ENCODE data around the gene CHD1.

CHD1 gene

GRCh38 chr5:98840946-98841345, 87.9 kb downstream of the CHD1 start:
- H3K9me3 Mint-ChIP-seq, result peaks cover 15% of the 10 kb centered on the region
- no peak overlapping the region for H3K27ac Mint-ChIP-seq
- peaks cover 4% of the 10 kb centered on the region for H3K4me1 Mint-ChIP-seq (ENCODE audit: low read depth)
- H3K4me3 Mint-ChIP-seq, result no peak overlapping the region
- H3K36me3 Mint-ChIP-seq (ENCODE audit: low read depth), result no peaks in the 10 kb centered on the region
- intact Hi-C loops (cut with micrococcal nuclease), result no loop called here
- H3K27me3 Mint-ChIP-seq, result no peaks in the 10 kb centered on the region

- Mint-ChIP-seq H3K9me3 (peaks cover 6% of the 10 kb centered on the region), H3K36me3 (ENCODE audit: low read depth) (no peaks in the 10 kb centered on the region), H3K27ac (no peak overlapping the region), H3K4me3 (peak overlapping the region; percentile 42), H3K4me1 (ENCODE audit: low read depth) (peaks cover 8% of the 10 kb centered on the region), H3K27me3 (no peaks in the 10 kb centered on the region)
- intact Hi-C loops (cut with micrococcal nuclease), result no loop called here
Observed at GRCh38 chr5:98839469-98840383, 89.1 kb downstream of the CHD1 start.

GRCh38 chr5:98836175-98836574, 92.6 kb downstream of the CHD1 start:
- intact Hi-C loops (cut with micrococcal nuclease), result no loop called here
- H3K36me3 Mint-ChIP-seq (ENCODE audit: low read depth), result no peaks in the 10 kb centered on the region
- H3K4me1 Mint-ChIP-seq (ENCODE audit: low read depth), result peaks cover 8% of the 10 kb centered on the region
- H3K27ac Mint-ChIP-seq, result no peak overlapping the region
- no peak overlapping the region for H3K4me3 Mint-ChIP-seq
- H3K9me3 Mint-ChIP-seq, result no peaks in the 10 kb centered on the region
- H3K27me3 Mint-ChIP-seq, result no peaks in the 10 kb centered on the region

- no peak overlapping the region for H3K4me3 Mint-ChIP-seq
- peaks cover 4% of the 10 kb centered on the region for H3K27me3 Mint-ChIP-seq
- no peaks in the 10 kb centered on the region for H3K4me1 Mint-ChIP-seq (ENCODE audit: low read depth)
- no peaks in the 10 kb centered on the region for H3K36me3 Mint-ChIP-seq (ENCODE audit: low read depth)
- intact Hi-C loops (cut with micrococcal nuclease), result no loop called here
- no peaks in the 10 kb centered on the region for H3K9me3 Mint-ChIP-seq
- H3K27ac Mint-ChIP-seq, result no peak overlapping the region
Observed at GRCh38 chr5:98827588-98828284, 101.1 kb downstream of the CHD1 start.

- intact Hi-C loops (cut with micrococcal nuclease), result no loop called here
- peaks cover 4% of the 10 kb centered on the region for H3K27me3 Mint-ChIP-seq
- H3K4me1 Mint-ChIP-seq (ENCODE audit: low read depth), result no peaks in the 10 kb centered on the region
- H3K27ac Mint-ChIP-seq, result no peak overlapping the region
- no peaks in the 10 kb centered on the region for H3K9me3 Mint-ChIP-seq
- H3K4me3 Mint-ChIP-seq, result no peak overlapping the region
- H3K36me3 Mint-ChIP-seq (ENCODE audit: low read depth), result no peaks in the 10 kb centered on the region
Observed at GRCh38 chr5:98827161-98827560, 101.6 kb downstream of the CHD1 start.

DNA sequence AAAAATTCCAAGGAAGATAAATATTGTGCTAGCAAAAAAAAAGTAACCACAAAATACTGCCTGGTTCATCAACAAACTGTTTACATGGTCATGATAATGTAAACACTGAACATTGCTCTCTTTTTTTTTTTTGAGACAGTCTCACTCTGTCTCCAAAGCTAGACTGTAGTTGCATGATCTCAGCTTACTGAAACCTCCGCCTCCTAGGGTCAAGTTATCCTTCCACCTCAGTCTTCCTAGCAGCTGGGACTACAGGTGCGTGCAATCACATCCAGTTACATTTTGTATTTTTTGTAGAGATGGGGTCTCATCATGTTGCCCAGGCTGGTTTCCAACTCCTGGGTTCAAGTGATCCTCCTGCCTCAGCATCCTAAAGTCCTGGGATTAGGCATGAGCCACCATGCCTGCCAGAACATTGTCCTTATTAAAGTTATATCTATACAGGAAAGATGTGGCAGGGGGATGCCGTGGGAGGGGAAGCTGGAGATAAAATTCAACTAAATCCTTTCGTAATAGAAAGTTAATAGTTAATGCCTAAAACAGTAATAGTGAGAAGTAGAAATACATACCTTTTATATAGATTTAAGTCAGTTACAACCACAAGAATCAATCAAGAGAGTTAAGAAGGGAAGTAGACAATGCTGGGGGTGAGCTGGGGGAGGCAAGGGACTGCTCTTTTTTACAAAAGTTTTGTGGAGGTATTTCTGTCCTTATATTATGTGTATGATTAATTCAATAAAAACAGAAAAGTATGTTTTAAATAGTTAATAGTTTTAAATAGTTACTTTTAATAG, 103.0 kb downstream of the CHD1 start:
- H3K4me1 Mint-ChIP-seq (ENCODE audit: low read depth), result no peaks in the 10 kb centered on the region
- peaks cover 8% of the 10 kb centered on the region for H3K9me3 Mint-ChIP-seq
- intact Hi-C loops (cut with micrococcal nuclease), result no loop called here
- H3K36me3 Mint-ChIP-seq (ENCODE audit: low read depth), result no peaks in the 10 kb centered on the region
- H3K4me3 Mint-ChIP-seq, result no peak overlapping the region
- peaks cover 4% of the 10 kb centered on the region for H3K27me3 Mint-ChIP-seq
- H3K27ac Mint-ChIP-seq, result no peak overlapping the region

DNA sequence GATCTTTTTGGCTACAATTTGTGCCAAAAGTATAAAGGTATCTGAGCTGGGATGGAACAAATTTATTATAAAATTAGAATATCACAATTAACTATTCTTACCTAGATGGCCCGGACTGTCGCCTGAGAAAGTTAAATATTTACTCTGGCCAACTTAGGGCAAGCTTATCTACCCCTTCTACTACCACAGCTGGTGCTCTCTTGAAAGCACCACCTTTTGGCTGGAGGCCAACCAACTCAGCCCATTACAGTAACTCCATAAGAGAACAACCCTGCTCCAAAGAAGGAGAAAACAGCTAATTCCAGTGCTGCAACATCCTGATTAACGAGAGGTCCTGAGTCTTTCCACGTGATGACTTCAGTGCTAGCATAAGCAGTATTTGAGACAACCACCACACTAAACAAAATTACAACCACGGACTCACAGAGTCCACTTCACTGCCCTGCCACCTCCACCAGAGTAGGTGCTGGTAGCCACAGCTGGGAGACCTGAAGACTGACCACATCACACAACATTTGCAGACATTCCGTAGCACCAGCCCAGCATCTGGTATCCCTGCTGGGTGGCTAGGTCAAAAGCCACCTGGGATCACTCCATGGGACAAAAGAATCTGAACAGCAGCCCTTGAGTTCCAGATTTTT, 112.1 kb downstream of the CHD1 start:
- Mint-ChIP-seq H3K36me3 (ENCODE audit: low read depth) (no peaks in the 10 kb centered on the region), H3K27ac (no peak overlapping the region), H3K27me3 (peaks cover 6% of the 10 kb centered on the region), H3K9me3 (peaks cover 11% of the 10 kb centered on the region), H3K4me3 (no peak overlapping the region), H3K4me1 (ENCODE audit: low read depth) (no peaks in the 10 kb centered on the region)
- intact Hi-C loops (cut with micrococcal nuclease), result no loop called here

DNA sequence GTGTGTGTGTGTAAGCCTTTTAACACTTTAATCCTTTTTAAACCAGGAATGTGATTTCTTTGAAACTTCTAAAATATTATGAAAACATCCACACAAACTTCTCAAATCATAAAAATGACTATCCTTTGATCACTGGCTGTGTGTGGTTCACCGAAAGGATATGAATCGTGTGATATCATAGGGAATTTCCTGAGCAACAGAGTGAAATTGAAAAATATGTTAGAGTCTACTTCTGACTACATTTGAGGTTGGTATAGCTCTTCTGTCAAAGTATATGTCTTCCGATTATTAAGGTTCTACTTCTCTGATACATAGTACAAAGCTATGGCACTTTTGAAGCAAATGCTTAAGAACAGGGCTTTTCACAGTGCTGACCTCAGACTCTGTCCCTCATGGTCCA, 115.1 kb downstream of the CHD1 start:
- Mint-ChIP-seq H3K27me3 (peaks cover 2% of the 10 kb centered on the region), H3K27ac (no peak overlapping the region), H3K4me1 (ENCODE audit: low read depth) (no peaks in the 10 kb centered on the region), H3K4me3 (no peak overlapping the region), H3K36me3 (ENCODE audit: low read depth) (no peaks in the 10 kb centered on the region), H3K9me3 (no peaks in the 10 kb centered on the region)
- intact Hi-C loops (cut with micrococcal nuclease), result no loop called here

GRCh38 chr5:98810206-98810605, 118.6 kb downstream of the CHD1 start:
- Mint-ChIP-seq H3K4me3 (no peak overlapping the region), H3K4me1 (ENCODE audit: low read depth) (no peaks in the 10 kb centered on the region), H3K9me3 (peaks cover 21% of the 10 kb centered on the region), H3K36me3 (ENCODE audit: low read depth) (no peaks in the 10 kb centered on the region), H3K27ac (no peak overlapping the region), H3K27me3 (no peaks in the 10 kb centered on the region)
- intact Hi-C loops (cut with micrococcal nuclease), result no loop called here

DNA sequence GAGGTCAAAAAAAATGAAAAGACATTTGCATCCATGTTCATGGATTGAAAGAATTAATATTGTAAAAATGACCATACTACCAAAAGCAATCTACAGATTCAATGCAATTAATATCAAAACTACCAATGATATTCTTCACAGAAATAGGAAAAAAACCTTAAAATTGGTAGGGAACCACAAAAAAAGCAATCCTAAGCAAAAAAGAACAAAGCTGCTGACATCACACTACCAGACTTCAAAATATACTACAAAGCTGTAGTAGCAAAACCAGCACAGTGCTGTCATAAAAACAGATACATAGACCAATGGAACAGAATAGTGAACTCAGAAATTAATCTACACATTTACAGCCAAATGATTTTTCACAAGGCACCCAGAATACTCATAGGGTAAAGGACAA, 121.0 kb downstream of the CHD1 start:
- no peaks in the 10 kb centered on the region for H3K27me3 Mint-ChIP-seq
- peaks cover 24% of the 10 kb centered on the region for H3K9me3 Mint-ChIP-seq
- H3K4me3 Mint-ChIP-seq, result no peak overlapping the region
- no peaks in the 10 kb centered on the region for H3K36me3 Mint-ChIP-seq (ENCODE audit: low read depth)
- no peaks in the 10 kb centered on the region for H3K4me1 Mint-ChIP-seq (ENCODE audit: low read depth)
- intact Hi-C loops (cut with micrococcal nuclease), result no loop called here
- no peak overlapping the region for H3K27ac Mint-ChIP-seq

DNA sequence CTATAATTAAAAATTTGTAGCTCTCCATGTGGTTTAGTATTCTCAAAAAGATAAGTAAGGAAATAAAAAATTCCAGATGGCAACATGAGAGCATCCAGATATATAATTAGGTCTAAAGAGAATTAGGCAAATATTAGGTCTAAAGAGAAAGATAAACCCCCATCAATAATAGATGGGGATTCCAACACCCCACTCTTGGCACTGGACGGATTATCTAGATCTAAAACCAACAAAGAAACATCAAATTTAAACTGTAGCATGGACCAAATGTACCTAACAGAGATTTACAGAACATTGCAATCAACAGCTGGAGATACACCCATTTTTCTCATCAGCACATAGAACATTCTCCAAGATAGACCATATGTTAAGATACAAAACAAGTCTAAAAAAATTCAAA, 123.7 kb downstream of the CHD1 start:
- Mint-ChIP-seq H3K27ac (no peak overlapping the region), H3K36me3 (ENCODE audit: low read depth) (no peaks in the 10 kb centered on the region), H3K4me3 (no peak overlapping the region), H3K4me1 (ENCODE audit: low read depth) (no peaks in the 10 kb centered on the region), H3K9me3 (peaks cover 24% of the 10 kb centered on the region), H3K27me3 (peaks cover 6% of the 10 kb centered on the region)
- intact Hi-C loops (cut with micrococcal nuclease), result no loop called here

- H3K36me3 Mint-ChIP-seq (ENCODE audit: low read depth), result no peaks in the 10 kb centered on the region
- H3K4me3 Mint-ChIP-seq, result no peak overlapping the region
- no peak overlapping the region for H3K27ac Mint-ChIP-seq
- H3K9me3 Mint-ChIP-seq, result peaks cover 24% of the 10 kb centered on the region
- peaks cover 6% of the 10 kb centered on the region for H3K27me3 Mint-ChIP-seq
- intact Hi-C loops (cut with micrococcal nuclease), result no loop called here
- H3K4me1 Mint-ChIP-seq (ENCODE audit: low read depth), result no peaks in the 10 kb centered on the region
Observed at GRCh38 chr5:98804066-98804465, 124.7 kb downstream of the CHD1 start.

Data from dendritic cell treated with granulocyte-macrophage colony-stimulating factor and Interleukin-4, amounts not matched to agents 40 ng/mL and 50 ng/mL, for 4 days (primary cell).